Fibroblast of mammary gland (primary cell): ENCODE data around the gene GRK5.

ENCODE experiments used
- DNase-seq: peaks from one replicate; pipeline ENCODE4 v3.0.0-alpha.2; 2010; ENCODE audit warnings: low read depth
- H3K4me3 ChIP-seq: 2 replicates; pipeline ENCODE4 v1.5.1; 2011; ENCODE audit warnings: low read depth, mild to moderate bottlenecking, low read length, moderate library complexity; ENCODE audit not compliant: control insufficient read depth
- TF ChIP-seq, protein P1 (sequence below): conservative IDR thresholded peaks from 2 replicates; pipeline ENCODE4 v1.5.1; 2011; ENCODE audit warnings: low read depth, low read length, inconsistent platforms; ENCODE audit not compliant: control insufficient read depth, insufficient read depth

Gene GRK5

DNA sequence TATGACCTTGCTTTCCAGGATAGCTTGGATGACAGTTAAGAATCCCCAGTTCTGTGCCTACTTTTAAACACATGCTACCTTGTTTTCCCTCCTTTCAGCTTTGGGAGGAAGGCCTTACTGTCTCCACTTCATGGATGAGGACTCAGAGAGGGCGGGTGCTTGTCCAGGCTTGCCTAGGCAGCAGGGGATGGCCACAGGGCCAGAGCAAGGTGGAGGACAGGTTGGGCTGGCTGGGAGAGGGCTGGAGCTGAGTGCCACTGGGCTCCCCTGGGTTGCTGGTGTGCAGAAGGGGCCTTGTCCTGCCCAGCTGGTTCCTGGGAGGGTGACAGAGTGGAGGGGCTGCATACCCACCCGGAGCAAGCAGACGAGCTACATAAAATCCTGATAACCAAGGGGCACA is 117.8 kb downstream of the GRK5 start:
- no peak overlapping the region for H3K4me3 ChIP-seq
- no peak for DNase-seq
- TF ChIP-seq, protein P1, sequence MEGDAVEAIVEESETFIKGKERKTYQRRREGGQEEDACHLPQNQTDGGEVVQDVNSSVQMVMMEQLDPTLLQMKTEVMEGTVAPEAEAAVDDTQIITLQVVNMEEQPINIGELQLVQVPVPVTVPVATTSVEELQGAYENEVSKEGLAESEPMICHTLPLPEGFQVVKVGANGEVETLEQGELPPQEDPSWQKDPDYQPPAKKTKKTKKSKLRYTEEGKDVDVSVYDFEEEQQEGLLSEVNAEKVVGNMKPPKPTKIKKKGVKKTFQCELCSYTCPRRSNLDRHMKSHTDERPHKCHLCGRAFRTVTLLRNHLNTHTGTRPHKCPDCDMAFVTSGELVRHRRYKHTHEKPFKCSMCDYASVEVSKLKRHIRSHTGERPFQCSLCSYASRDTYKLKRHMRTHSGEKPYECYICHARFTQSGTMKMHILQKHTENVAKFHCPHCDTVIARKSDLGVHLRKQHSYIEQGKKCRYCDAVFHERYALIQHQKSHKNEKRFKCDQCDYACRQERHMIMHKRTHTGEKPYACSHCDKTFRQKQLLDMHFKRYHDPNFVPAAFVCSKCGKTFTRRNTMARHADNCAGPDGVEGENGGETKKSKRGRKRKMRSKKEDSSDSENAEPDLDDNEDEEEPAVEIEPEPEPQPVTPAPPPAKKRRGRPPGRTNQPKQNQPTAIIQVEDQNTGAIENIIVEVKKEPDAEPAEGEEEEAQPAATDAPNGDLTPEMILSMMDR = no peak

DNA sequence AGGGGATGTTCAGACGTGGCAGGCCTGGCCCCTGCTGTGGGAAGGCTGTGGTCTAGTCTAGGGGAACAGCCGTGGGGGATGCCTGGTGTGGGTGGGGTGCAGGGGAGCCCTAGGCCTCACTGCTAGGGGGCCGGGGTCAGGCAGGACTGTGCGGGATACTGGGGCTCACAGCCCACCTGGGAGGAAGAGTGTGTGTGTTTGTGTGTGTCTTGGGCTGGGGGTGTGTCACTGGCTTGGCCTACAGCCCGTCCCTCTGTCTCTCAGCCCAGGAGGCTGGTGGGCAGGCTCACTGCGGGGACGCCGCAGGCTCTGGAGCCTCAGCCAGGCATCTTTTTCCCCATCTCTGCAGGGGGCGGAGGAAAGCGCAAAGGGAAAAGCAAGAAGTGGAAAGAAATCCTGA is 118.8 kb downstream of the GRK5 start:
- TF ChIP-seq, protein P1 = no peak
- H3K4me3 ChIP-seq = no peak overlapping the region
- no peak for DNase-seq

DNA sequence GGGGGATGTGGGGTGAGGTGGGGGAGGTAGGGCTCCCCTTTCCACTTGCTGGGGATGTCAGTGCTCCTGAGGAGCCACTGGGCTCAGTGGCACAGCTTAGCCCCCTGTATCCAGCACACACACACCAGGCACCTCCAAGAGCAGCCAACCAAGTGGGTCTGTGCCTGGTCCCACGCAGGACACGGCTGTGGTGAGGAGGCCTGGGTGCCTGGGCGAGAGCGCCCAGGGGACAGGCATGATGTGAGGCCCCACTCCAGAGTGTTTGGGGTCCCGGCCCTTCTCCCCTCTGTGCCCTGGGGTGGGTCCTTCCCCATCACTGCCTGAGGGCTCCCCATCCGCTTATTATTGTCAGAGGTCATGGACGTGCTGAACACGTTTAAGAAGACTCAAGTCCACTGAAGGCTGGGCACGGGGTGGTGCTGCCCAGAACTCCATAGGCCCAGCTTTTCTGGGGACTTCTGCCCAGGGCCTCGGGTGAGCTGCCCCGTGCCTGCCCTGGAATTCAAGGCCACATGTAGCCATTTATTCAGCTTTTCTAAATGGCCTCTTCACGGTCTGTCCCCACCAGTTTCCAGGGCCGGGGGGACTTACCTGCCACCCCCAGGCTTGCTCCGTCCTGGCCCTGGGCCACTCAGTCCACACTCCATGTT is 119.8 kb downstream of the GRK5 start:
- TF ChIP-seq, protein P1 = no peak
- no peak for DNase-seq
- H3K4me3 ChIP-seq = no peak overlapping the region

DNA sequence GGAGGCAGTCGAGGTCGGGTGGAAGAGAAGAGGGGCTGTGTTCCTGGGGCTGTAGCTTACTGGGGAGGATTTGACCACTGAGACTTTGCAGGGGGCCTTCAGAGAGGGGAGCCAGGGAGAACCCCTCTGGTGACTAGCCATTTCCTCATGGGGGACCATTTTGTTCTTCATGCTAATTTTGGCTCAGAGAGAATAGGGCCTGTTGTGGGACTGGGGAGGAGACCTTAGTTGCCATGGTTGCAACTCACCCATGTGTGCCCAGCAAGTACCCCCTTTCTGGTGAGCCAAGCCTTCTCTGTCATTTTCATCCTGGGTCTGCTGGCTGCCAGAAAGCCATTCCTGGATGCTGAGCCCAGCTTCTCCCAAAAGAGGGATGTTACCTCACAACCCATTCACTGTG is 120.9 kb downstream of the GRK5 start:
- no peak overlapping the region for H3K4me3 ChIP-seq
- TF ChIP-seq, protein P1 = no peak
- DNase-seq = no peak

GRCh38 chr10:119330342-119330741 is 123.0 kb downstream of the GRK5 start:
- TF ChIP-seq, protein P1 = no peak
- no peak for DNase-seq
- H3K4me3 ChIP-seq = no peak overlapping the region

GRCh38 chr10:119331061-119331460 is 123.7 kb downstream of the GRK5 start:
- TF ChIP-seq, protein P1 = no peak
- H3K4me3 ChIP-seq = no peak overlapping the region
- DNase-seq = no peak
